ENCODE results near the gene PPP2R1B.
"Not testable (repeated sequence)": the region's sequence is repeated elsewhere in the genome, so short reads cannot be mapped to it uniquely, and the experiment has no call there.

Gene PPP2R1B

GRCh38 chr11:111792314-111792713, 26.1 kb upstream of the PPP2R1B start:
- H3K27ac ChIP-seq = no peak overlapping the region
- H3K9me3 ChIP-seq = no peaks in the 10 kb centered on the region
- H3K4me1 ChIP-seq (ENCODE audit: control insufficient read depth in 1 of 2, insufficient read depth in 1 of 2, low read depth in 1 of 2, low read length in 1 of 2) = no peaks in the 10 kb centered on the region
- H3K36me3 ChIP-seq = no peaks in the 10 kb centered on the region
- H3K4me3 ChIP-seq (ENCODE audit: low read depth in 1 of 2, low read length in 1 of 2) = no peak overlapping the region
- no peaks in the 10 kb centered on the region for H3K27me3 ChIP-seq
- no peak for TF ChIP-seq CTCF (IDR thresholded peaks at IDR 0.05)

GRCh38 chr11:111788464-111788863, 22.3 kb upstream of the PPP2R1B start:
- H3K4me1 ChIP-seq (ENCODE audit: control insufficient read depth in 1 of 2, insufficient read depth in 1 of 2, low read depth in 1 of 2, low read length in 1 of 2) = no peaks in the 10 kb centered on the region
- no peak overlapping the region for H3K27ac ChIP-seq
- H3K9me3 ChIP-seq = no peaks in the 10 kb centered on the region
- no peak overlapping the region for H3K4me3 ChIP-seq (ENCODE audit: low read depth in 1 of 2, low read length in 1 of 2)
- no peak for TF ChIP-seq CTCF (IDR thresholded peaks at IDR 0.05)
- H3K27me3 ChIP-seq = no peaks in the 10 kb centered on the region
- no peaks in the 10 kb centered on the region for H3K36me3 ChIP-seq

GRCh38 chr11:111788051-111788450, 21.9 kb upstream of the PPP2R1B start:
- Histone ChIP-seq H3K27ac (no peak overlapping the region), H3K4me3 (ENCODE audit: low read depth in 1 of 2, low read length in 1 of 2) (no peak overlapping the region), H3K36me3 (no peaks in the 10 kb centered on the region), H3K27me3 (no peaks in the 10 kb centered on the region), H3K4me1 (ENCODE audit: control insufficient read depth in 1 of 2, insufficient read depth in 1 of 2, low read depth in 1 of 2, low read length in 1 of 2) (no peaks in the 10 kb centered on the region), H3K9me3 (no peaks in the 10 kb centered on the region)
- TF ChIP-seq CTCF (IDR thresholded peaks at IDR 0.05) = no peak

- Histone ChIP-seq H3K4me1 (ENCODE audit: control insufficient read depth in 1 of 2, insufficient read depth in 1 of 2, low read depth in 1 of 2, low read length in 1 of 2) (no peaks in the 10 kb centered on the region), H3K27ac (no peak overlapping the region), H3K27me3 (no peaks in the 10 kb centered on the region), H3K36me3 (no peaks in the 10 kb centered on the region), H3K4me3 (ENCODE audit: low read depth in 1 of 2, low read length in 1 of 2) (no peak overlapping the region), H3K9me3 (no peaks in the 10 kb centered on the region)
- no peak for TF ChIP-seq CTCF (IDR thresholded peaks at IDR 0.05)
Observed at GRCh38 chr11:111785886-111786412, 19.8 kb upstream of the PPP2R1B start.

GRCh38 chr11:111785076-111785475, 18.9 kb upstream of the PPP2R1B start:
- Histone ChIP-seq H3K9me3 (no peaks in the 10 kb centered on the region), H3K27ac (no peak overlapping the region), H3K4me1 (ENCODE audit: control insufficient read depth in 1 of 2, insufficient read depth in 1 of 2, low read depth in 1 of 2, low read length in 1 of 2) (no peaks in the 10 kb centered on the region), H3K4me3 (ENCODE audit: low read depth in 1 of 2, low read length in 1 of 2) (no peak overlapping the region), H3K27me3 (no peaks in the 10 kb centered on the region), H3K36me3 (no peaks in the 10 kb centered on the region)
- TF ChIP-seq CTCF (IDR thresholded peaks at IDR 0.05) = no peak

GRCh38 chr11:111784311-111784710, 18.1 kb upstream of the PPP2R1B start:
- H3K4me1 ChIP-seq (ENCODE audit: control insufficient read depth in 1 of 2, insufficient read depth in 1 of 2, low read depth in 1 of 2, low read length in 1 of 2); H3K27me3 ChIP-seq; H3K27ac ChIP-seq; H3K4me3 ChIP-seq (ENCODE audit: low read depth in 1 of 2, low read length in 1 of 2); H3K36me3 ChIP-seq; H3K9me3 ChIP-seq: not testable (repeated sequence)

Data from neutrophil (primary cell).